Stimulated activated CD8-positive, alpha-beta memory T cell treated with anti-CD3 and anti-CD28 coated beads, Interleukin-7, amount 100 ng/mL, for 4 hours (primary cell): ENCODE measurements around the gene IL13RA1.
"Not testable (repeated sequence)": the region's sequence is repeated elsewhere in the genome, so short reads cannot be mapped to it uniquely, and the experiment has no call there.

ENCODE experiments used
- DNase-seq, 2 donors: peaks; one replicate each; pipeline ENCODE4 v3.0.0-alpha.2; 2020; ENCODE audit warnings: low read depth in 2 of 2

The IL13RA1 gene

DNA sequence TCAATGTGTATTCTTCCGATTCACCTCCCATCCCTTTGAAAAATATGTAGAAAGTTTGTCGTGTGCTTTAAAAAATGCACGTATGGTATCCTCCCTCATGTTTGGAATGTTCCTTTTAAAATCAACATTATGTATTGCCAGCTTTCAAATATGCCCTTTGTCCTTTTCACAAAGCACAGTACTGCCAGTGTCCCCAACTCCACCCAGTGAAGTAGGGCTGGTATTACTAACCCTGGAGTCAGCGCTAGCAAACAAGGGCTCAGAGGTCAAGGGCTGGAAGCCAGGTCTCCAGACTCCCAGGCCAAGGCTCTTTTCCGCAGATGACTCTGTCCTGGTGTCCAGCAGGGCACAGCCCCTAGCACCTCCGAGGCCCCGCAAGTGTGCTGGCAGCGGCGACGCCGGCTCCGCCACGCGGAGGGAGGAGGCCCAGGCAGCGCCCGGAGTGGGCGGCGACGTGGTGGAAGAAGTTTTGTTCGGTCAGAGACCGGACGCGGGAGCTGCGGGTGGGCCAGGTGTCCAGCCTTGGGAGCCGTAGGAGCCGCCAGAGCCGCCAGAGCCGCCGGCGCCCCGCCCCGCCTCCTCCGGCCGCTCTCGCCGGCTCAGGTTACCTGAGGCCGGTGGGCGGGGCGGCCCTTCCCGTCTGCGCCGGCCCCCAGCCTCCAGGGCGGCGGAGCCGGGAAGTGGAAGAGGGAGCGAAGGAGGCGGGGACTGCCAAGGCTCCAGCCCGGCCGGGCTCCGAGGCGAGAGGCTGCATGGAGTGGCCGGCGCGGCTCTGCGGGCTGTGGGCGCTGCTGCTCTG, at the start of gene IL13RA1:
Gene IL13RA1, plus strand, starts transcription at position 720 of the 799 bp plus-strand sequence. Its CDS starts 33 bp downstream, at position 753.
- no peak for DNase-seq

DNA sequence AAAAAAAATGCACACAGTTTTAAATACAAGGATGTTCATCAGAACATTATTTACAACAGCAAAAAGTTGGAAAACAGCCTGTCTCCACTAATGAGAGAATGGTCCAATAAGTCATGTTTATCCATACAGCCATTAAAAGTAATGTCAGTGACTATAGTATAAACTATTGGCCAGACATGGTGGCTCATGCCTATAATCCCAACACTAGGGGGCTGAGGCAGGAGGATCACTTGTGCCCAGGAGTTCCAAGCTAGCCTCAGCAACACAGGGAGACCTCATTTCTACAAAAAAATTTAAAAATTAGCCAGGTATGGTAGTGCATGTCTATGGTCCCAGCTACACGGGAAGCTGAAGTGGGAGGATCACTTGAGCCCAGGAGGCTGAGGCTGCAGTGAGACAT, 48.1 kb upstream of the IL13RA1 start:
- no peak for DNase-seq

DNA sequence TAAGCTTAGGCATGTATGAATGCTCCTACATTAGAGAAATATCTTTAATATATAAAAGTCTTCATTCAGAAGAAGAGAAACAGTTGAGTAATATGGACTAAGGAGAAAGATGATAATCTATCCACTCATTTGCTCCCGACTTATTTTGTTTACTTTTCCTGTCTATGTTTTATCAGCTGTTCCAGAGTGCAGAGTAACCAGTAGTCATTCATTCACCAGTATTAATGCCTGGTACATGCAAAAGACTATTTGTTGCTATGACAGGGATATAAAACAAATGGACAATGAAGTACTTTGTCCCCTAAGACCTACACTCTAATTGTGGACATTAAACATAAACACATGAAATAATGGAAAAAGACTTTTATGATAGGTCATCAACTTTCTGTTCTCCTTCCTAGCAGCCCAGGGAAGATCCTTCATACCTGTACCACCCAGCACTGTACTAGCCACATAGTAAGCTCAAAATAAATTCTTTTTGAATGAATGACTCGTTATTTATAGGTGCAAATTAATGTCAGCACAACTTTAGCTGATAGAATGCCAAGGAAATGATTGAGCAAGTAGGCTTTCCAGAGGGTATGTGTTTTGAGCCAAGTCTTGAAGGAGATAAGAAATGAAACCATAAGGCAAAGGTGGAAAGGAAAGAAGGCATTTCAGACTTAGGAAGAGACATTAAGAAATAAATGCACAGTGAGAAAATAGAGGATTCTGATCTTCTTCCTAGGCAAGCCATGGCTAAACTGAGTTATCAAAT, 45.0 kb upstream of the IL13RA1 start:
- no peak for DNase-seq

DNA sequence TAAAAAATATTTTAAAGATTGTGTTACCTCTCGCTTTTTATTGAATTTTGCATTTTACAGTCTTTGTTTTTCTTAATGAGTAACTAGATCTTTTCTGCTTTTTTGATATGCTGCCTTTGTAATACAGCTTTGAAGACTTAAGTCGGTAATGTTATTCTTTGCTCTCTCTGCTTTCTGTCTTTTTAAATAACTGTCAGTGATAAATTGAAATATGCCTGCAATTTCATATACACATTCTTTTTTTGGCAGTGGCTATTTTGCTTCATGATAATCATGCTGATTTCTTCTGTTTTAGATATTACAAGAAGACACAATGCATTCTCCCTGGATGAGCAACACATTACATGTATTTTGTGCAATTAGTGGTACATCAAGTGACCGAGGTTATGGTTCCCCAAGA, 42.0 kb upstream of the IL13RA1 start:
- DNase-seq = no peak

DNA sequence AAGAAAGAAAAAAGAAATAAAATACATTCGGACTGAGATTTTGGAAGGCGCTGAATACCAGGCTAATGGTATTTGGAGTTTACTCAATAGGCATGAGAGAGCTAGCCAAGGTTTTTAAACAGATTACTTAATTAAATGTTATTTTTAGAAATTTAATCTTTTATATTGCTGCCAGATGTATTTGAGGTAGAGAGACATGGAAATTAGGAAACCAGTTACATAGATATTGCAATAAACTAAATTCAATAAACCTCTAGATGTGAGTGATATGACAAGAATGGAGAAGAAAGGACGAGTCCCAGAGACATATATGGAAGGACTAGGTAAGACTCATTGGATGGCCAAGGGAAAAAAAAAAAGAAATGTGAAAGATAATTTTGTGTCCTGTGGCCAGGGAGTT, 38.5 kb upstream of the IL13RA1 start:
- no peak for DNase-seq

DNA sequence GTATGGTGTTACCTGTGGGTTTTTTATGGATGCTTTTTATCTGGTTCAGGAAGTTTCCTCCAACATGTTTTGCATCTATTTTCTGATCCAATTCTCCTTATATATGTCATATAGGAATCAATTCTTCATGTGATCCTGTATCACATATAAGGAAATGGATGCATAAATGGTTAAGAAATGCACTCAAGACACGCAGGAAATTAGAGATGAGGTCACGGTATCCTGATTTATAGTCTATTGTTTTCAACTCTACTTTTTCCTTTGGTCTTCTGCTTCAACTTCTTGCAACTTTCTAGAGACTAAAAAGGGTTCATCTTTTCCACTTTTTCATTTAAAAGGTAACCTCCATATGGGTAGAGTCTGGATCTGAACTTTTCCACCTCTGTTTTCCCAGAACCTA, 33.6 kb upstream of the IL13RA1 start:
- DNase-seq = no peak

DNA sequence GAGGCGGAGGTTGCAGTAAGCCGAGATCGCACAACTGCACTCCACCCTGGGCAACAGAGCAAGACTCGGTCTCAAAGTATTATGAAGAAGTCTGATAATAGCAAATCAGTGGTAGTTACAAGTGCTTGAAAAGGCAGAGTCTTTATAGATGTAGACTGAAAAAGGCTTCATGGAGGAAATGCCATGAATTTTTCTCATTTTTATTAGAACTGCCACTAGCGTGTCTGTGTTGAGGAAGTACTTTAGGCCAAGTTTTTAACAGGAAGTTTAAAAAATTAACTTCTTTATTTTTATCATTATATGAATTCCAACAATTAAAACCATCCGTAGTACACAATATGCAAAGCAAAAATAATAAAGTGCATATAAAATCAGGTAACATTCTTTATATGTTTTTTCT, 32.8 kb upstream of the IL13RA1 start:
- no peak for DNase-seq

DNA sequence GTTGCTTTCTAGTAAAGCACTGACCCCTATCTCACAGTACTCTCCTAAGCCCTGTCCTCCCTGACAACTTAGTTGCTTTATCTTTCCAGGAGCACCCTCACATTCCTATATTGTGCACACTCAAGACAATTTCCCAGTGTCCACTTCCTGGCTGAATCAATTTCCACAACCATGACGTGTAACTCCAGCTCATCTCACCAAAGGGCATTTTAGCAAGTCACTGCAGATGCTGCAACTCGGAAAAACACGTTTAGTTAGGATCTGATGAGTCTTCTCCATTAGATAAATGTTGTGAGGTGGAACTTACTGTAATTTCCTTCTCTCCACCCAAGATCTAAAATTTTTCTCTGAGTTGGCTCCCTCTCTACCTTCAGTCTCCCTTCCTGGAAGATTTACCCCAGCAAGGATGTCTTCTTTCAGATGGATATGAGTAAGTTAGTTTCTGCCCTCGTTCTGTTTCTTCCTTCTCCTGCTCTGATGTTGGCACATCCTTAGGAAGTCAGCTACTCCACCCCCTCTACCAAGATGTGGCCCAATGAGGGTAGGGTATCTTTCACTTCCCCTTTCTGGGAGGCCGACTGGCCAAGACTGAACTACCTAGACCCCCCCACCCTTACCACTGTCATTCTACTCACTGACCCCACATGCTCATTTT, 28.8 kb upstream of the IL13RA1 start:
- DNase-seq = no peak

DNA sequence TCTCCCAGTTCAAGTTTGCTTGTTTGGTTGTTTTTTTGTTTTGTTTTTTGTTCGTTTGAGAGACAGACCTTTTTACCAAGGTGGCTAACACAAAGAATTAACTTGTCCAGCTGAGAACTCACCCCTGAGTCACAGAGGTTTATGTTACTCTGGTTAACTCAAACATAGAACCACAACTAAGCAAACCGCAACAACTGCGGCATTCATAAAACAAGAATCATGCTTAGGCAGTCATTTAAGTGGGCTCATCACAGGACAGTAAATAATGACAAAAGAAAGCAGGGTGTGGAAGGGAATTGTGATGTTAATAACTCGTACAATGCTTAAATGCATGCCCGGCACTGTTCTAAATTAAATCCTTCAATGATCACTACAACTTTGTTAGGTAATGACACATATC, 24.7 kb upstream of the IL13RA1 start:
- no peak for DNase-seq

DNA sequence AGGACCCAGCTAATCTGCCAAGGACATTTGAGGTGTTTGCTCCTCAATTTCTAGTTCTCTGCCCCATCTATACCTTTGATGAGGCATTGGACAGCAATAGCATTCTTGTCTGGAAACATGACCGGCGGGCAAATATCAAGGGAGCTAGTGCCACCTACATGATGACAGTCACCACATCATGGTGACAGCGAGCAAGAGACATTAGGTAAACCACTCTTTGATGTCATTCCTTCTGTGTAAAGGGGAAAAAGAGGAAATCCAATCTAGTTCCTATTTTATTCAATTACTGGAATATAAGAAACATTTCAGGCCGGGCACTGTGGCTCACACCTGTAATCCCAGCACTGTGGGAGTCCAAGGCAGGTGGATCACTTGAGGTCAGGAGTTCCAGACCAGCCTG, 20.7 kb upstream of the IL13RA1 start:
- DNase-seq = no peak

DNA sequence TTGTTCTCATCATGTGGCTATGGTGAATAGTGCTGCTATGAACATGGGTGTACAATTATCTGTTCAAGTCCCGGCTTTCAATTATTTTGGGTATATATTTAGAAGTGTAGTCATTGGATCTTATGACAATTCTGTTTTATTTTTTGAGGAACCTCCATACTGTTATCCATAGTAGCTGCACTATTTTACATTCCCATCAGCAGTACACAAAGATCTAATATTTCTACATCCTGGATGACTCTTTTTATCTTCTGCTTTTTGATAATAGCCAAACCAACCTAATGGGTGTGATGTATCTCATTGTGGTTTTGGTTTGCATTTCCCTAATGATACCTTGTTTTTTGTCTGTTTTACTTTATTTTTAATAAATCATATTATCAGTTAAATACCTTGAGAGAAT, 12.9 kb upstream of the IL13RA1 start:
- DNase-seq = no peak

DNA sequence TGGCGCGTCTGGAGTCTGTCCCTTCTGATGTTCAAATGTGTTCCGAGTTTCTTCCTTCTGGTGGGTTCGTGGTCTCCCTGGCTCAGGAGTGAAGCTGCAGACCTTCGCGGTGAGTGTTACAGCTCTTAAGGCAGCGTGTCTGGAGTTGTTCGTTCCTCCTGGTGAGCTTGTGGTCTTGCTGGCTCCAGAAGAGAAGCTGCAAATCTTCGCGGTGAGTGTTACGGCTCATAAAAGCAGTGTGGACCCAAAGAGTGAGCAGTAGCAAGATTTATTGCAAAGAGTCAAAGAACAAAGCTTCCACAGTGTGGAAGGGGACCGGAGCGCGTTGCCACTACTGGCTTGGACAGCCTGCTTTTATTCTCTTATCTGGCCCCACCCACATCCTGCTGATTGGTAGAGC, 11.5 kb upstream of the IL13RA1 start:
- DNase-seq = not testable (repeated sequence)

DNA sequence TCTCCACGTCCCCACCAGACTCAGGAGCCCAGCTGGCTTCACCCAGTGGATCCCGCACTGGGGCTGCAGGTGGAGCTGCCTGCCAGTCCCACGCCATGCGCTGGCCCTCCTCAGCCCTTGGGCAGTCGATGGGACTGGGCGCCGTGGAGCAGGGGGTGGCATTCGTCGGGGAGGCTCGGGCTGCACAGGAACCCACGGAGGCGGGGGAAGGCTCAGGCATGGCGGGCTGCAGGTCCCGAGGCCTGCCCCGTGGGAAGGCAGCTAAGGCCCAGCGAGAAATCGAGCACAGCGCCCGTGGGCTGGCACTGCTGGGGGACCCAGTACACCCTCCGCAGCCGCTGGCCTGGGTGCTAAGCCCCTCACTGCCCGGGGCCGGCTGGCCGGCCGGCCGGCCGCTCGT, 10.6 kb upstream of the IL13RA1 start:
- DNase-seq = not testable (repeated sequence)

DNA sequence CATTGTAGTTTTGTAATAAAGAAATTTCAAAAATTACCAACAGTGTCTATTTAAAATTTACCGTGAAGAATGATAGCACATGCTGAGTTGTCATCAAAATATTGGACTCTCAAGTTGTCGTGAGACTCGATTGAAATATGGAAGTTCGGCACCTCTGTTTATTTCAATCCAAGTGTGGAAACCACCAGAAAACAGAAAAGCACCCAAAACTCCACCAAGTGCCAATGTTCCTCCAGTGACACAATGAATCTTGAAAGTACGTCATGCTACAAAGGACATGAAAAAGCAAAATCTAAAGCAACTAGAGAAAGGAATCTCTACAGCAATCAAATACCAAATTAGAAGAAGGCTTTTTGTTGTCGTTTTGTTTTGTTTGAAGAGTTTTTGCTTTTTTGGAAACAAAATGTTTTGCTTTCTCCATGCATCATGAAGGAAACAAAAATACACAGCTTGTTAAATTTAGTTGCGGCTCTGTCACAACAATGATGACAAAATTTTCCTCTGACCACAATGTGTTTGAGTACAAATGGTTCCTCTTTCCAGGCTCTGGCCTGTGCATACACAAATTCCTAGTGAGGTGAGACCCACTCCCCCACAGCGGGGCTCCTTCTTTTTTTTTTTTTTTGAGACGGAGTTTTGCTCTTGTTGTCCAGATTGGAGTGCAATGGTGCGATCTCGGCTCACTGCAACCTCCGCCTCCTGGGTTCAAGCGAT, 9.6 kb upstream of the IL13RA1 start:
- no peak for DNase-seq

DNA sequence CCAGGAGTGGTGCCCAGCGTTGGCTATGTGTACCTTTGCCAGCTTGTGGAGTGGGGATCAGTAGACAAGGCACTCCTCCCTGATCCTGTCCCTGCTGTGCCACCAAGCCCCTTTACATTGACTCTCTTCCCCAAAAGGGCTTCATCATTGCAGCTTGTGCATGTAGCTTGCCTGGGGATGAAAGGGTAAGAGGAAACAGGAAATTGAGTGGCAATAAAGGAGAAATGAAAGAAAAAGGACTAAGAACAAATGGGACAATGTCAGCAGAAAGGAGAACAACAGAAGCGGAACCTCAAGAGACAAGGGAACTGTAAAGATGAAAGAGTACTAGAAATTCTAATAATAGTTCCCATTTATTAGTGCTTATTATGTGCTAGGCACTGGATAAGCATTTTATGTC, 8.7 kb upstream of the IL13RA1 start:
- no peak for DNase-seq

DNA sequence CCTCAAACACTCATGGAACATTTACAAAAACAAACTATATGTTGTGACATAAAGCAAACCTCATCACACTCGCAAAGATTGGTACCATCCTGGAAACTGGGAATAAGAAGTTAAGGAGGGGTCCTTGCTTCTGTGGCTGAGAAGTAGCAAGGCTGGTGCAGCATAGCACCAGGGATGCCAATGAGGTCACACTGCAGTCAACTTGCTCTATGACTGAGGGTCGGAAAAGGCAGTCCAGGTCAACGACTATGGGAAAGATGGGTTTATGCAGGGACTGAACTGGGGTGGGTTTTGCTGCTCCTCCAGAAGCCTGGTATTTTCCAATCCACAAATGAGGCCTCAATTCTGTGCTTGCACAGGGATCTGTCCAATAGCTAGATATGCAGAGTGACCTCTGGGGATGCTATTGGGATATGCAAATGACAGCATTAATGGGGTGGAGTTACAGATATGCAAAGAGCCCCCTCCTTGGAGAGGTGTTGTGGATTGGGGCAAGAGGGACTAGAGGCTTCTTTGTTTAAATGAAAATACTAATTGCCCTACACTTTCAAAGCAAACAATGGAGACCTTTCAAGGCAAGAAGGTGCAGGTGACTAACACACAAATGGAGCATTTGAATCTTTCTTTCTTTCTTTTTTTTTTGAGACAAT, 7.2 kb upstream of the IL13RA1 start:
- no peak for DNase-seq

DNA sequence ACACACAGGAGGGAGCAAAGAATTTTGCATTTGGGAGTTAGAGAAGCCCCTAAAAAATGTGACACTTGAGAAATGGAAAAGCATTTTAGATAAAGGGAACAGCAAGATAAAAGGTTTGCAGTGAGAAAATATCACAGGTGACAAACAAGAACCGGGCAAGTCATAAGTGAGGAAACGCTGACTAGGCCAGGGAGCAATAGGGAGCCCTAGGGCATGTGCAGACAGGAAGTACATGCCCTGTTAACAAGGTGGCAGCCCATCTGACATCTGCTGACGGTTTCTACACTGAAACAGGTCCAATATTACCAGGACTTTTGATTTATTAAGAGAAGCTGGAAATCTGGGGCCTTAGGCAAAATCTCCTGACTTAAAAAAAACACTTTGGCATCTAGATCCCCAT, 4.0 kb upstream of the IL13RA1 start:
- DNase-seq = no peak

DNA sequence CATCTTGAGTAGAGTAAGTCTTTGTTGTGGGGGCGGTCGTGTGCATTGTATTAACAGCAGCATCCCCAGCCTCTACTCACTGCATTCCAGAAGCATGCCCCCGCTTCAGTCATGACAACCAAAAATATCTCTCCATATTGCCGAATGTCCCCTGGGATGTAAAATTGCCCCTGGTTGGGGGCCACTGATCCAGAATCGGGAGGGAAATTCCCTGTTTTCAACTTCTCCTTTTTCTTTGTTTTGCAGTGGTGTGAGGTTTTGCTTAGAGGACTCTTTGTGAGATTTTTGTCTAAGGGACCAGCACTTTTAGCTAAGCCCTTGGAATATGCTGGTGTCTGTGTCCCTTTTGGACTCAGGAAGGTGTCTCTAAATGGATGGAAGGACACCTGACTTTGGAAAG, 3.0 kb upstream of the IL13RA1 start:
- DNase-seq = no peak

DNA sequence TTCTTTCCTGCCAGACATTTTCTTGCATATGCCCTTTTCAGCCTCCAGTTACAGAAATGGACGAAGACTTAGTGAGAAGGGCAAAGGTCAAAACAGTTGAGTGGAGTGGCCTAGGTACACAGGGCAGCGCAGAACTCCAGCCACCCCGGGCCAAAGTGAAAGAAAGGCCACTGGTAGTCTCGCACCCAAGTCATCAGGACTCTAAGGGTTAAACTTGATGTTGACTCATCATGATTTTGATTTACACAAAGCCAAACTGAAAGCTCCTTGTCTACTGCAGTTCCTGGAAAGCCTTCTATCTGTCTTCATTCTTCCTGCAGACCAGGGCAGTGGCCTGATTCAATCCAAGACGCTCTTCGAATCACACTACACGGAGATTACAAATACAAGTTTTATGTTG, 2.6 kb upstream of the IL13RA1 start:
- no peak for DNase-seq

DNA sequence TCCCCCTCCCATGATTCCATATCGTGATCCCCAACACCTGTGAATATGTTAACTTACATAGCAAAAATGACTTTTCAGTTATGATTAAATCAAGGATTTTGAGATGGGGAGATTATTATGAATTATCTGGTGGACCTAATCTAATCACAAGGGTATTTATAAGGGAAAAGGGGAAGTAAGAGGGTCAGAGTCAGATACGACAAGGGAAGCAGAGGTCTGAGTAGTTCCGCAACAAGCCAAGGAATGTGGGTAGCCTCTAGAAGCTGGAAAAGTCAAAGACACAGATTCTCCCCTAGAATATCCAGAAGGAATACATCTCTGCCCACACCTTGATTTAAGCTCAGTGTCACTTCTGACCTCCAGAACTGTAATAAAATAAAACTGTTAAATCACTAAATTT, 1.0 kb upstream of the IL13RA1 start:
- DNase-seq = no peak

DNA sequence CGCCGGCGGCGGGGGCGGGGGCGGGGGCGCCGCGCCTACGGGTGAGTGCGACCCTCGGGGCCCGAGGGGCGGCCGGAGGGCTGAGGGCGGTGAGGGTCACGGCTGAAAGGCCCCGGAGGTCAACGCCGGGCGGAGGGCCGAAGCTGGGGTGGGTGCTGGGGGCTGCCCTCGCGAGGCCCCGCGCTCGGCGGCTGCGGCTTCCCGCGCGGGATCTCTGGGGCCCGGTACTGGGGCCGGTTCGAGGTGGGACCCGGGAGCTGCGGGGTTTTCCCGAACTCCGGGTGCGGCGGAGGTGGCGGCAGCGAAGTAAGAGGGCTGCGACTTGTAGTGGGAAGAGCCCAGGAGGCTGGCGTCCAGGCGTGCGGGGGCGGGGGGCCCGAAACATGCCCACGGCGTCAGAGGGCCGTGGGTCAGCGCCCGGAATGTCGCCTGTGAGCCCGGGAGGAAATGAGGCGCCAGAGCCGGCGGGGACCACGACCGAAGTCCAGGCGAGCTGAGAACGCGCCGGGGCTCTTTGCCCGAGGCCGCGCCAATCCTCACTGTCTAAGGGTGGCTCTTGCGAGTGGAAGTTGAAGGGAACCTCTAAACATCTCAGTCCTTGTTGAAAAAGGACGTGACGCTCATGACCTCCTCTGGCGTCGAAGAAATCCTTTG, 407 bp downstream of the IL13RA1 start:
- DNase-seq = no peak
